Fibroblast of lung (primary cell): ENCODE measurements around the gene GSTT2B.

ENCODE experiments used
- EZH2 ChIP-seq: IDR thresholded peaks from 2 replicates; pipeline ENCODE4 v1.5.1; 2012; ENCODE audit warnings: low read length, control low read depth, mild to moderate bottlenecking; ENCODE audit errors: missing control alignments
- TF ChIP-seq, protein P1 (sequence below), 2 donors: IDR thresholded peaks in 1 of 2; conservative IDR thresholded peaks in 1 of 2; 1 replicate in 1 of 2; 2 replicates in 1 of 2; pipeline ENCODE4 v1.5.1; 2011 to 2012; ENCODE audit warnings: low read length in 2 of 2, control low read depth in 1 of 2, inconsistent platforms in 1 of 2, low read depth in 1 of 2, mild to moderate bottlenecking in 1 of 2

DNA sequence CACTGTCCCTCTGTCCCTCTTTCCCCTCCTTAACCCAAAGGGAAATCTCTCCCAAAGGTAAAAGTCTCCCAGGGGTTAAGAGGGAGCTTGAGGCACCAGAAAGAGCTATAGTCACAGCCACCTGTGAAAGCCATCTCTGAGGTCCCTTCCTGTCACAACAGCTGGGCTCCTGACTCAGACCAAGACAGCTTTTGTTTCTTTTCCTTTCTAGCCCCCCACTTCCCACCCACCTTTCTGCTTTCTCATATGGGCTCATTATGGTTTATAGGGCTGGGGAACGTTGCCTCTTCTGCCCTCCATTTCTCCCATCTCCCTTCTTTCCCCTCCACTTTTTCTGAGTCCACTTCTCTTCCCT is 47.7 kb downstream of the GSTT2B start:
- TF ChIP-seq, protein P1, sequence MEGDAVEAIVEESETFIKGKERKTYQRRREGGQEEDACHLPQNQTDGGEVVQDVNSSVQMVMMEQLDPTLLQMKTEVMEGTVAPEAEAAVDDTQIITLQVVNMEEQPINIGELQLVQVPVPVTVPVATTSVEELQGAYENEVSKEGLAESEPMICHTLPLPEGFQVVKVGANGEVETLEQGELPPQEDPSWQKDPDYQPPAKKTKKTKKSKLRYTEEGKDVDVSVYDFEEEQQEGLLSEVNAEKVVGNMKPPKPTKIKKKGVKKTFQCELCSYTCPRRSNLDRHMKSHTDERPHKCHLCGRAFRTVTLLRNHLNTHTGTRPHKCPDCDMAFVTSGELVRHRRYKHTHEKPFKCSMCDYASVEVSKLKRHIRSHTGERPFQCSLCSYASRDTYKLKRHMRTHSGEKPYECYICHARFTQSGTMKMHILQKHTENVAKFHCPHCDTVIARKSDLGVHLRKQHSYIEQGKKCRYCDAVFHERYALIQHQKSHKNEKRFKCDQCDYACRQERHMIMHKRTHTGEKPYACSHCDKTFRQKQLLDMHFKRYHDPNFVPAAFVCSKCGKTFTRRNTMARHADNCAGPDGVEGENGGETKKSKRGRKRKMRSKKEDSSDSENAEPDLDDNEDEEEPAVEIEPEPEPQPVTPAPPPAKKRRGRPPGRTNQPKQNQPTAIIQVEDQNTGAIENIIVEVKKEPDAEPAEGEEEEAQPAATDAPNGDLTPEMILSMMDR (conservative IDR thresholded peaks at IDR 0.05 in 1 of 2, IDR thresholded peaks at IDR 0.05 in 1 of 2; ENCODE audit: low read depth in 1 of 2, low read length in 2 of 2), result no peak
- TF ChIP-seq EZH2, result no peak
